GM12878 (cell line): ENCODE results near the gene CGN. TPM values are rescaled to one million over a fixed set of nuclear protein-coding genes. Genes with fewer than 3 reads are reported as not detected.

Source experiments
- ATAC-seq: fragments of 200-7000 bp; cut with Tn5 transposase; 3 replicates; pipeline ENCODE4 v1.9.1; 2020; ENCODE audit warnings: mild to moderate bottlenecking, moderate library complexity
- BruUV-seq: library from RNA; stranded (reverse); fragments of 400-500 nt; replicated peaks from 2 replicates; lab custom pipeline; 2021; lab: Mats Ljungman, UMichigan
- CTCF ChIA-PET: fragments of 300-600 bp; sonication (Branson Sonifier 250); formaldehyde crosslinking; extraction: SDS; loops from one replicate; lab custom pipeline; 2021; ENCODE audit warnings: inconsistent platforms; lab: Yijun Ruan, JAX
- POLR2A ChIA-PET: fragments of 350-600 bp; formaldehyde crosslinking; extraction: SDS; loops from one replicate; lab custom pipeline; 2021; ENCODE audit warnings: inconsistent platforms; lab: Charles Lee
- RAD21 ChIA-PET: fragments of 300-600 bp; sonication (Branson Sonifier 250); formaldehyde crosslinking; loops from one replicate; lab custom pipeline; 2023; ENCODE audit warnings: antibody characterized with exemption; ENCODE audit not compliant: unreplicated experiment; lab: Charles Lee
- SMC1A ChIA-PET: fragments of 300-600 bp; sonication (Branson Sonifier 250); formaldehyde crosslinking; loops from one replicate; lab custom pipeline; 2023; ENCODE audit not compliant: unreplicated experiment, uncharacterized antibody; lab: Charles Lee
- DNase-seq: peaks from one replicate; pipeline ENCODE4 v3.0.0-alpha.2; 2011; ENCODE audit warnings: low read depth, low spot score
- FAIRE-seq: peaks from 3 replicates; lab custom pipeline; 2011; peaks lifted over from hg19 to GRCh38; lab: Jason Lieb, UNC
- H2AFZ ChIP-seq: 2 replicates; pipeline ENCODE4 v1.6.0; 2011; ENCODE audit warnings: low read depth, low read length, control low read depth; ENCODE audit not compliant: control insufficient read depth
- H3K27ac ChIP-seq: 2 replicates; pipeline ENCODE4 v1.5.1; 2011; ENCODE audit warnings: control low read depth; ENCODE audit not compliant: control insufficient read depth, insufficient read depth
- H3K27me3 ChIP-seq, 2 experiments: replicated peaks in 1 of 2; 2 replicates each; pipeline versions ENCODE4 v1.6.0 to v1.6.1; 2011; ENCODE audit warnings: low read length in 1 of 2; ENCODE audit not compliant: control insufficient read depth in 2 of 2, insufficient read depth in 2 of 2
- H3K36me3 ChIP-seq, 2 experiments: 2 replicates each; pipeline ENCODE4 v1.5.1; 2011; ENCODE audit warnings: low read length in 1 of 2; ENCODE audit not compliant: control insufficient read depth in 2 of 2, insufficient read depth in 2 of 2
- H3K4me1 ChIP-seq: 2 replicates; pipeline ENCODE4 v1.6.1; 2011; ENCODE audit warnings: mild to moderate bottlenecking, low read length, moderate library complexity, mixed read lengths; ENCODE audit not compliant: control insufficient read depth, insufficient read depth
- H3K4me2 ChIP-seq: 2 replicates; pipeline ENCODE4 v1.6.0; 2011; ENCODE audit warnings: control low read depth; ENCODE audit not compliant: control insufficient read depth, insufficient read depth
- H3K4me3 ChIP-seq: fragments of 200-600 bp; sonication (generic); 2 replicates; pipeline ENCODE4 v1.5.1; 2016
- H3K79me2 ChIP-seq: 2 replicates; pipeline ENCODE4 v1.6.0; 2011; ENCODE audit warnings: low read length; ENCODE audit not compliant: control insufficient read depth, insufficient read depth
- H3K9ac ChIP-seq: 2 replicates; pipeline ENCODE4 v1.8.0; 2011; ENCODE audit warnings: low read length, control low read depth, mixed read lengths; ENCODE audit not compliant: control insufficient read depth, insufficient read depth
- H3K9me3 ChIP-seq: replicated peaks from 3 replicates; pipeline ENCODE4 v1.5.1; 2011; ENCODE audit warnings: mild to moderate bottlenecking, low read length; ENCODE audit not compliant: control insufficient read depth, insufficient read depth
- H4K20me1 ChIP-seq: 2 replicates; pipeline ENCODE4 v1.6.0; 2011; ENCODE audit not compliant: control insufficient read depth, insufficient read depth
- ASH2L ChIP-seq: fragments of 300-600, 200-600 bp; sonication (generic); IDR thresholded peaks from 2 replicates; pipeline ENCODE4 v1.6.1; 2017; ENCODE audit warnings: low read depth, mild to moderate bottlenecking, borderline replicate concordance
- BHLHE40 ChIP-seq, 2 experiments: fragments of 450-650 bp in 1 of 2; IDR thresholded peaks; 2 replicates each; pipeline ENCODE4 v1.6.1; 2011 to 2017; ENCODE audit warnings: low read depth in 2 of 2, borderline replicate concordance in 1 of 2, improper control_type of control experiment in 1 of 2, low read length in 1 of 2, mild to moderate bottlenecking in 1 of 2
- CBFB ChIP-seq: IDR thresholded peaks from 2 replicates; pipeline ENCODE4 v1.6.1; 2016; ENCODE audit warnings: antibody characterized with exemption, low read depth
- CTCF ChIP-seq, 3 experiments: IDR thresholded peaks in 2 of 3; conservative IDR thresholded peaks in 1 of 3; 2 replicates each; pipeline ENCODE4 v1.5.1; 2011; ENCODE audit warnings: low read depth in 3 of 3, low read length in 3 of 3, mild to moderate bottlenecking in 3 of 3, control low read depth in 2 of 3, moderate library complexity in 2 of 3, inconsistent platforms in 1 of 3, mixed read lengths in 1 of 3; ENCODE audit not compliant: control insufficient read depth in 2 of 3, insufficient read depth in 1 of 3; ENCODE audit errors: extremely low read depth in 1 of 3
- HDGF ChIP-seq: fragments of 450-650 bp; IDR thresholded peaks from 2 replicates; pipeline ENCODE4 v1.6.1; 2016; ENCODE audit warnings: antibody characterized with exemption
- MYB ChIP-seq: fragments of 150-350 bp; IDR thresholded peaks from 2 replicates; pipeline ENCODE4 v1.6.1; 2014; ENCODE audit warnings: mild to moderate bottlenecking, low read depth, low read length, borderline replicate concordance
- WGBS: methylation state at CpG from one replicate; pipeline ENCODE4 v1.1.6; 2016; ENCODE audit warnings: low lambda C conversion rate; ENCODE audit not compliant: insufficient replicate concordance, insufficient coverage; ENCODE audit errors: missing lambda C conversion rate; 5-methylcytosine and 5-hydroxymethylcytosine counted together
- in situ Hi-C: fragments of 300-500 bp; cut with MboI; formaldehyde crosslinking; loops from 9 replicates; pipeline ENCODE4 v1.14.3; 2018; ENCODE audit warnings: mixed read lengths
- intact Hi-C: fragments of 100-400 bp; cut with micrococcal nuclease; formaldehyde crosslinking; loops from one replicate; pipeline ENCODE4 v1.14.2; 2022; ENCODE audit not compliant: unreplicated experiment
- polyA plus RNA-seq, 11 experiments: library from polyadenylated mRNA; depleted of rRNA in 4 of 11; unstranded in 6 of 11; stranded (reverse) in 5 of 11; fragments of >200 nt; fragmentation: Nextera tagmentation in 4 of 11; fragmentation: Illumina TruSeq in 1 of 11; extraction: Ambion mirVana in 4 of 11; extraction: Trizol in 1 of 11; gene quantifications; 1 replicate in 1 of 11; 2 replicates in 10 of 11; pipeline versions ENCODE4 v1.2.1 to v1.2.3, GENCODE V29; 2011 to 2016; ENCODE audit warnings: inconsistent platforms in 2 of 11, missing spikeins in 2 of 11, low read depth in 1 of 11
- total RNA-seq, 4 experiments: library from RNA; depleted of rRNA in 3 of 4; stranded (reverse); fragments of >200 nt in 3 of 4; fragmentation: Illumina TruSeq in 1 of 4; extraction: Trizol in 1 of 4; gene quantifications; 2 replicates each; pipeline versions ENCODE4 v1.2.1 to v1.2.3, GENCODE V29; 2013 to 2021

The CGN gene
- total and polyA plus RNA-seq, 10 of the 15 experiments (the other 5 are each of a cell fraction or from before 2014, with no cell fraction given) = 0.11 to 6.5 (median 3.4) TPM

GRCh38 chr1:151499930-151500329 is 11.3 kb upstream of the CGN start (continued):
- TF ChIP-seq HDGF (no peak), CBFB (no peak), MYB (no peak), BHLHE40 (IDR thresholded peaks at IDR 0.05; ENCODE audit: borderline replicate concordance in 1 of 2, low read depth in 2 of 2, low read length in 1 of 2) (no peak)

GRCh38 chr1:151501474-151501873 is 9.7 kb upstream of the CGN start:
- POLR2A ChIA-PET = no interaction called here
- Histone ChIP-seq H3K27me3 (no peaks in the 10 kb centered on the region; a peak in 1 of 4 replicates), H4K20me1 (no peaks in the 10 kb centered on the region), H3K27ac (no peak overlapping the region), H2AFZ (no peak overlapping the region), H3K4me3 (no peak overlapping the region), H3K4me2 (no peak overlapping the region), H3K9ac (no peak overlapping the region), H3K36me3 (no peaks in the 10 kb centered on the region), H3K9me3 (no peaks in the 10 kb centered on the region), H3K4me1 (no peaks in the 10 kb centered on the region), H3K79me2 (no peaks in the 10 kb centered on the region)
- FAIRE-seq (no peak), DNase-seq (no peak), ATAC-seq (no peak)
- RAD21 ChIA-PET = no interaction called here
- SMC1A ChIA-PET = no interaction called here
- TF ChIP-seq CTCF (IDR thresholded peaks at IDR 0.05 in 2 of 3, conservative IDR thresholded peaks at IDR 0.05 in 1 of 3; ENCODE audit: control insufficient read depth in 2 of 3, extremely low read depth in 1 of 3, insufficient read depth in 1 of 3, low read depth in 3 of 3, low read length in 3 of 3) = peak in 1 of 3 experiments; percentile 15; a peak in 1 of 6 replicates
- no peak for TF ChIP-seq ASH2L
- intact Hi-C loops = no loop called here
- CTCF ChIA-PET = no interaction called here
- no TSS peak for BruUV-seq
- WGBS = 74% methylated on average over 9 of the region's 10 CpGs
- in situ Hi-C loops = no loop called here
